Measurements from ENCODE around the gene LPCAT2.

Gene LPCAT2

DNA sequence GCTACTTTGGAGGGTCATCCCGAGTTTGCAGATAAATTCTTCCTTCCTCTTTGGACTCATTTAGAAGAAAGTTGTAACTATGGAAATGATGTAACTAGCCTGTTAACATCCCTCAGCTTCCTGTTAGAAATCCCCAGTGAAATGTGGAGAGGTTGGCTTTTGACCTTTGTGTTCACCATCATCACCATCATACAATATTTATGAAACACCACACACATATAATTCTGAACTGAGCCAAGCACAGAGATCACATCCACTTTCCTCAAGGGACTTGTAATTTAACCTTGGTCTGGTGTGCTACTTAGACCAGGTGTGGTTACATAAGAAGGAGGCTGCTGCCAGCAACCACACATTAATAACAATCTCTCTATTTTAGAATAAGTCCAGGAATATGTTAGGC, 60.2 kb downstream of the LPCAT2 start:
- TF ChIP-seq, protein P1, sequence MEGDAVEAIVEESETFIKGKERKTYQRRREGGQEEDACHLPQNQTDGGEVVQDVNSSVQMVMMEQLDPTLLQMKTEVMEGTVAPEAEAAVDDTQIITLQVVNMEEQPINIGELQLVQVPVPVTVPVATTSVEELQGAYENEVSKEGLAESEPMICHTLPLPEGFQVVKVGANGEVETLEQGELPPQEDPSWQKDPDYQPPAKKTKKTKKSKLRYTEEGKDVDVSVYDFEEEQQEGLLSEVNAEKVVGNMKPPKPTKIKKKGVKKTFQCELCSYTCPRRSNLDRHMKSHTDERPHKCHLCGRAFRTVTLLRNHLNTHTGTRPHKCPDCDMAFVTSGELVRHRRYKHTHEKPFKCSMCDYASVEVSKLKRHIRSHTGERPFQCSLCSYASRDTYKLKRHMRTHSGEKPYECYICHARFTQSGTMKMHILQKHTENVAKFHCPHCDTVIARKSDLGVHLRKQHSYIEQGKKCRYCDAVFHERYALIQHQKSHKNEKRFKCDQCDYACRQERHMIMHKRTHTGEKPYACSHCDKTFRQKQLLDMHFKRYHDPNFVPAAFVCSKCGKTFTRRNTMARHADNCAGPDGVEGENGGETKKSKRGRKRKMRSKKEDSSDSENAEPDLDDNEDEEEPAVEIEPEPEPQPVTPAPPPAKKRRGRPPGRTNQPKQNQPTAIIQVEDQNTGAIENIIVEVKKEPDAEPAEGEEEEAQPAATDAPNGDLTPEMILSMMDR (IDR thresholded peaks at IDR 0.05; ENCODE audit: low read depth, low read length, missing control alignments), result no peak
- H3K4me3 ChIP-seq (ENCODE audit: low read depth, low read length), result no peak overlapping the region
- no peak for DNase-seq (ENCODE audit: low read depth)

DNA sequence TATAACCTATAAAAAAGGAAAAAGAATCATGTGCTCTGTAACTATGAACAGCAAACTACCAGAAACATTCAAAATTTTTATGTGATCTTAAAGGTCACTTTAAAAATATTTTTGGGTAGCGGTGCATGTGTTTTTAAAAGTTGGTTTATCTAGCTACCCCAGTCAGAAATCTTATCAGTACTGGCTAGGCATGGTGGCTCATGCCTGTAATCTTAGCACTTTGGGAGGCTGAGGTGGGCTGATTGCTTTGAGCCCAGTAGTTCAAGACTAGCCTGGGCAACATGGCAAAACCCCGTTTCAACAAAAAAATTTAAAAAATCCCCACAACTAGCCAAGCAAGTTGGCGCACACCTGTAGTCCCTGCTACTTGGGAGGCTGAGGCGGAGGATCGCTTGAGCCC, 61.3 kb downstream of the LPCAT2 start:
- TF ChIP-seq, protein P1 (IDR thresholded peaks at IDR 0.05; ENCODE audit: low read depth, low read length, missing control alignments), result no peak
- no peak overlapping the region for H3K4me3 ChIP-seq (ENCODE audit: low read depth, low read length)
- DNase-seq (ENCODE audit: low read depth), result no peak

DNA sequence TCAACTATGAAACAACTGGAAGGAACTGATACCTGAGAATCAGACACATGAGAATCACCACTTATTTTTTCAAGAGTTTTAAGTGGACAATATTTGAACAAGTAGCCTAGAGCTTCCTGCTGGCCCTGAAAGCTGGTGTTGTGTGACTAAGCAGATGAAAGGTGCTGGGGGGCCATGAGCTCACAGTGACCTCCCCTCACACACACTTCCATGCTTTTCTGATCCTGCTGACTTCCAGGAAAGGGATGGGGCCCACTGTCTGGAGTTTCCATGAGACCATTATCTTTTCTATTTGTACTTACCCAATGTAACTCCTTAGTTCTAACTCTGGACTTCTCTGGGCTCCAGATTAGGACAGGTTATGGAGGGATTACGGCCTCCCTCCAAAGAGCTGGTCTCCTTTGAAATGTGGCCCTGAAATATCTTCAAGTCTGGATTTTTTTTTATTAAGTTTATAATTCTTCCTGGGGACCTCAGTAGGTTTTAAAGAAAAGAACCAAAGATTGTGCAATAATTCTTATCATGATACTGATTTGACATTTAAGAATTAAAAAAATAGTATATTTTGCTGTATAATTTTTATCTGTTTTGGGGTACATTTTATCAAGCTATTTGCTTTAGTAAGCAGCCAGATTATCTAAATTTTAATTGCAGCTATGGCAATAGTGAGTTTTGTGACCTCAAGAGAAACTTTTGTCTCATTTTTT, 62.5 kb downstream of the LPCAT2 start:
- no peak overlapping the region for H3K4me3 ChIP-seq (ENCODE audit: low read depth, low read length)

DNA sequence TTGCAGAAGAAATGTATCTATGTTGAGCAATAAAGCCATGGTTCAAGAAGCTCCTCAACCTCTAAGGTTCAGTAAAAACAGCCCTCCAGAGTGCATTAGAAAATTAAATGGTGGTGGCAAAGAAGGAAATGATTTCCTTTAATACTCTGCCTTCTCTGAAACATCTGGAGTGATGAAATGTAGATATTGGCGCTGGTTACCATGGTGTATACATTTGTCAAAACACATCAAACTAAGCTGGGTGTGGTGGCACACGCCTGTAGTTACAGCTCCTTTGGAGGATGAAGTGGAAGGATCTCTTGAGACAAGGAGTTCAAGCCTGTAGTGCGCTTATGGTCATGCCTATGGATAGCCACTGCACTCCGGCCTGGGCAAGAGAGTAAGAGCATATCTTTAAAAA, 63.6 kb downstream of the LPCAT2 start:
- H3K4me3 ChIP-seq (ENCODE audit: low read depth, low read length), result no peak overlapping the region
- DNase-seq (ENCODE audit: low read depth), result no peak
- TF ChIP-seq, protein P1 (IDR thresholded peaks at IDR 0.05; ENCODE audit: low read depth, low read length, missing control alignments), result no peak

More for the DNA sequence above, 62.5 kb downstream of the LPCAT2 start:
- no peak for DNase-seq (ENCODE audit: low read depth)
- TF ChIP-seq, protein P1 (IDR thresholded peaks at IDR 0.05; ENCODE audit: low read depth, low read length, missing control alignments), result no peak

DNA sequence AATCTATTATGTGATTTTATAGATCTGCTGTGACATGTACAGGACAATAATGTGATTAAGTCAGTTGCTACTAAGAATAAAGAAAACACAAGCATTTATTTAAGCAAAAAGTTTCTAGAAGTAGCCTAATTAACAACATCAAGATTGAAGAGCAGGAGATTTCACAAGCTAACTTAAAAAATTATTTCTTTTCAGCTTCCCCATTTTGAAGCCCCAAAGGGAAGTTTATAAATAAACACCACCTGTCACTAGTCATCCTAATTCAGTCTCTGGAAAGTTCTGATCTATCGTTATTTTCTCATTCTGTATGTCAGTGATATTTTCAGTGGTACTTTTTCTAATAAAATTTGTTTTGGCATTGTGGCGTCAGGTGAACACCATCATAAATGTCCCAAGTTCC, 65.9 kb downstream of the LPCAT2 start:
- TF ChIP-seq, protein P1 (IDR thresholded peaks at IDR 0.05; ENCODE audit: low read depth, low read length, missing control alignments), result no peak
- H3K4me3 ChIP-seq (ENCODE audit: low read depth, low read length), result no peak overlapping the region
- DNase-seq (ENCODE audit: low read depth), result no peak

DNA sequence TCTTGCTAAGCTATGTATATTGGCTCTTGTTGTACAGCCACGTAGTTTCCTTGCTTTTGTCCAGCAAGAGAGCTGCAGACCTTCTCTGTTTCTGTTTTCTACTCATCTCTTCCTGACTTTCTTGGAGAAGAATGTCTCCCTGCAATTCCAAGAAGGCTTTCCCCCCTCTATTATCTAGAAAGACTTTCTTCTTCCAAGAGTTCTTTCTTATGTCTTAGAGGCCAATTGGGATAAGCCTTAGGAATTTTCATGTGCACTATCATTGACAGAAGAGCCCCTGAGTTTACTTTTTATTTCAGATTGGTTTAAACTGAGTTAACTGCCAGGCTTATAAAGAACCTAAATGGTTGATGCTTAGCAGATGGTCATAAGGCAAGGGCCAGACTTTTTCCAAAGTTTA, 66.6 kb downstream of the LPCAT2 start:
- TF ChIP-seq, protein P1 (IDR thresholded peaks at IDR 0.05; ENCODE audit: low read depth, low read length, missing control alignments), result no peak
- DNase-seq (ENCODE audit: low read depth), result no peak
- H3K4me3 ChIP-seq (ENCODE audit: low read depth, low read length), result no peak overlapping the region

DNA sequence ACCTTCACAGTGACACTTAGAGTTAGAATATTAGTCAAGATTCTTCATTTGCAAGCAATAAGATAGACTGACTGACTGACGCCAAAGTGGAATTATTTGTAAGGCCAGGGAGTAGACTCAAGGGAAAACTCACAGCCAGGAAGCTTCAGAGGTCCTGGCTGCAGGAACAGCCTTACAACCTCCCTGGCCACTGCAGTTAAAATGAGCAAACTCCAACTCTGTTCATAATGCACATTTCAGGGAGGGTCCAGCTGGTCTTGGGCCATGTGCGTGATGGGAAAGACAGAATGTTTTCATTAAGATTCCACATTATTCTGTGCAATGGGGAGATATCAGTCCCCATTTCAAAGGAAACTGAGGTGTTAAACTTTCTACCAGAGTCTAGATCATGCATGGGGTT, 67.5 kb downstream of the LPCAT2 start:
- TF ChIP-seq, protein P1 (IDR thresholded peaks at IDR 0.05; ENCODE audit: low read depth, low read length, missing control alignments), result no peak
- DNase-seq (ENCODE audit: low read depth), result no peak
- H3K4me3 ChIP-seq (ENCODE audit: low read depth, low read length), result no peak overlapping the region

Measured in GM12864 (cell line).